Activated B cell treated with CpG ODN at 0.5 μM for 24 hours (primary cell): Measurements from ENCODE around the gene PITPNB. TPM values are rescaled to one million over a fixed set of nuclear protein-coding genes. Genes with fewer than 3 reads are reported as not detected.

Experiments used
- ATAC-seq: fragments of 200-7000 bp; cut with Tn5 transposase; one replicate; pipeline ENCODE4 v1.10.0; 2021; ENCODE audit warnings: low read depth, mild to moderate bottlenecking, moderate library complexity
- CTCF ChIA-PET: fragments of 350-600 bp; sonication (Branson Sonifier 250); formaldehyde crosslinking; loops from one replicate; lab custom pipeline; 2021; ENCODE audit warnings: antibody characterized with exemption; lab: Charles Lee
- POLR2A ChIA-PET: fragments of 350-600 bp; sonication (Branson Sonifier 250); formaldehyde crosslinking; loops from one replicate; lab custom pipeline; 2021; ENCODE audit warnings: antibody characterized with exemption; lab: Charles Lee
- DNase-seq: peaks from one replicate; pipeline ENCODE4 v3.0.0; 2022
- H3K27ac Mint-ChIP-seq: one replicate; pipeline ENCODE4 v1.8.0; 2020; ENCODE audit warnings: mixed read lengths
- H3K27me3 Mint-ChIP-seq: one replicate; pipeline ENCODE4 v1.8.0; 2021; ENCODE audit warnings: mixed read lengths
- H3K36me3 Mint-ChIP-seq: one replicate; pipeline ENCODE4 v1.8.0; 2021; ENCODE audit warnings: low read depth, mixed read lengths
- H3K4me1 Mint-ChIP-seq: one replicate; pipeline ENCODE4 v1.8.0; 2021; ENCODE audit warnings: mixed read lengths
- H3K4me3 Mint-ChIP-seq: one replicate; pipeline ENCODE4 v1.8.0; 2020; ENCODE audit warnings: mild to moderate bottlenecking, mixed read lengths
- H3K9me3 Mint-ChIP-seq: one replicate; pipeline ENCODE4 v1.8.0; 2020; ENCODE audit warnings: mixed read lengths
- intact Hi-C: fragments of 100-400 bp; cut with micrococcal nuclease; formaldehyde crosslinking; loops from one replicate; pipeline ENCODE4 v1.15.1; 2024
- total RNA-seq: library from RNA; stranded (reverse); gene quantifications from 2 replicates; pipeline ENCODE4 v1.2.3, GENCODE V29; 2022
- TF ChIP-seq, protein P1 (sequence below): fragments of 200-600 bp; IDR thresholded peaks from one replicate; pipeline ENCODE4 v1.8.0; 2022; ENCODE audit warnings: antibody characterized with exemption, mild to moderate bottlenecking

Gene PITPNB
- total RNA-seq, 1 donor from 2014 or later: 82.5 TPM

DNA sequence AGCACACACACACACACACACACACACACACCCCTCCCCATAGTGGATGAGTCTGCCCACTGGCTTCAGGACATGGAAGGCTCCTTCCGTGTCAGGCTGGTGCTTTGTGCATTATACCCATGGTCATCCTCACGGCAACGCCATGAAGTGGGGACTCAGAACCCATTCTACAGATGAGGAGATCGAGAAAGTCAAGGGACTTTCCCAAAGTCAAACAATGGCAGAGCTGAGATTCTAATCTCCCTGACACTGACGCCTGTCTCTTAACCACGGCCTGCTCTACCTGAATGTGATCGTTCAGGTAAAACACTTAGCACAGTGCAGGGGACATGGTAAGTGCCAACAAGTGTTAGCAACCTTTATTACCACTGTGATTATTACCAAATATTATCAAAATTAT is 113.2 kb downstream of the PITPNB start:
- intact Hi-C loops: no loop called here
- no peak for DNase-seq
- ChIA-PET CTCF (no interaction called here), POLR2A (no interaction called here)
- no peaks in the 10 kb centered on the region for H3K9me3 Mint-ChIP-seq
- H3K27ac Mint-ChIP-seq: no peak overlapping the region
- H3K4me3 Mint-ChIP-seq: no peak overlapping the region
- H3K27me3 Mint-ChIP-seq: peaks cover 39% of the 10 kb centered on the region
- peaks cover 10% of the 10 kb centered on the region for H3K4me1 Mint-ChIP-seq
- H3K36me3 Mint-ChIP-seq: no peaks in the 10 kb centered on the region
- ATAC-seq: no peak
- TF ChIP-seq, protein P1, sequence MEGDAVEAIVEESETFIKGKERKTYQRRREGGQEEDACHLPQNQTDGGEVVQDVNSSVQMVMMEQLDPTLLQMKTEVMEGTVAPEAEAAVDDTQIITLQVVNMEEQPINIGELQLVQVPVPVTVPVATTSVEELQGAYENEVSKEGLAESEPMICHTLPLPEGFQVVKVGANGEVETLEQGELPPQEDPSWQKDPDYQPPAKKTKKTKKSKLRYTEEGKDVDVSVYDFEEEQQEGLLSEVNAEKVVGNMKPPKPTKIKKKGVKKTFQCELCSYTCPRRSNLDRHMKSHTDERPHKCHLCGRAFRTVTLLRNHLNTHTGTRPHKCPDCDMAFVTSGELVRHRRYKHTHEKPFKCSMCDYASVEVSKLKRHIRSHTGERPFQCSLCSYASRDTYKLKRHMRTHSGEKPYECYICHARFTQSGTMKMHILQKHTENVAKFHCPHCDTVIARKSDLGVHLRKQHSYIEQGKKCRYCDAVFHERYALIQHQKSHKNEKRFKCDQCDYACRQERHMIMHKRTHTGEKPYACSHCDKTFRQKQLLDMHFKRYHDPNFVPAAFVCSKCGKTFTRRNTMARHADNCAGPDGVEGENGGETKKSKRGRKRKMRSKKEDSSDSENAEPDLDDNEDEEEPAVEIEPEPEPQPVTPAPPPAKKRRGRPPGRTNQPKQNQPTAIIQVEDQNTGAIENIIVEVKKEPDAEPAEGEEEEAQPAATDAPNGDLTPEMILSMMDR: no peak

DNA sequence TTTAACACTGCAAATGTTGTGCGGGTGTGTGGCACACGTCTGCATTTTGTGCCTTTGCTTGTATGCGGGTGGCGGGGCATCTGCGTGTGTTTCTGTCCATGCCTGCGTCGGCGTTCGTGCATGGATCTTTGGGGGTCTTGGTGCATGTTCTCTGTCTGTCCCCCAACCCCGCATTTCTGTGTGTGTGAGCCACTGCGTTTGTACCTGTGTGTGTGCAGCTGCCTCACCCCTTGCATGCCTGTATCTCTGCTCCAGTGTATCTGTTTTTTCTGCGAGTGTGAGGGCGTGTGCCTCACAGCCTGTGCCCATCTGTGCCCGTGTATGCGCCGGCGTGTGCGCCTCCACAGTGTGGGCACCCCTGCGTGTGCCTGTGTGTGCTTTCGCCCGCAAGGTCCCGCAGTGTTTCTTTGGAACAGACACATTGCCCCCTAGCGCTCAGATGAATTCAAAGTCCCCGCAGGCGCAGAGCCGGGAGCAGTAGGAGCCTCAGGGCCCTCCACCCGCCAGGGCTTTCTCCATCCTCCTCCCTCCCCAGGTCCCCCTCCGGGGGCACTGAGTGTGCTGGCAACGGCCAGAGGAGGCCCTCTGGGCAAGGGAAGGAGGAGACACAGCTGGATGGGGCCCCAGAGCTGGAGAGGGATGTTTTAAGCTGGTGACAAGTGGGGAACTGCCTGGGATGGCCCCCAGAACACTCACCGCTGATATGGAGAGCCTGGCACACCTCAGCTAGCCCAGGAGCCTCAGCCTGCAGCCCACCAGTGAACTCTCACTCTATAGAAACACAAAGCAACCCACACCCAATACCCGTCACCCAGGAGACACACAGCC is 114.4 kb downstream of the PITPNB start:
- peak overlapping the region; percentile 53 for H3K4me3 Mint-ChIP-seq
- CTCF ChIA-PET: no interaction called here

DNA sequence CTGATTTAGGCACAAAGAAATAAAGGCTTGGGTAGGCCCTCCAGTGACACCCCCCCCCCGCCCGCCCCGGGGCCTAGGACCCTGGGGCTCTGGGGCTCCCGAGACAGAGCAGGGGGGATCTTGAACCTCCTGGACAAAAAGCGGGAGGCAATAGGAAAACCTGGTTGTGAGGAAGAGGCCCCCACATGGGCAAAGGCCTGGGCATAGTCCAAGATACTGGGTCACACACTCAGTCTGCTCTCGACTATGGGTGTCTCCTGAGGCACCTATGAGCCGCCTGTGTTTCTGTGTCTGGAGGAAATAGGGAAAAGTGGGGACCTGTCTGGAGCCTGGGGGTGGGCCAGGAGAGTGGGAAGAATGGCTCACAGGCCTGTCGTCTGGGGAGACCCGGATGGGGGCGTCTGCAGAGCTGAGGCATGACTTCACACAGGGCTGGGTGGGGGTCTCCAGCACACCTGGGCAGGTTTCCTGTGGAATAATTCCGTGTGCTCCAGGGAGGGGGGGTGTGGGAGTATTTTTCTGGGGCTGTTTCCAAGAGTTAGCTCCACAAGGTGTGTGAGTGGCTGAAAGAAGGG is 115.1 kb downstream of the PITPNB start:
- DNase-seq (no peak), ATAC-seq (no peak)
- Mint-ChIP-seq H3K4me1 (peaks cover 12% of the 10 kb centered on the region), H3K9me3 (no peaks in the 10 kb centered on the region), H3K27ac (no peak overlapping the region), H3K4me3 (no peak overlapping the region), H3K36me3 (no peaks in the 10 kb centered on the region), H3K27me3 (peaks cover 36% of the 10 kb centered on the region)
- TF ChIP-seq, protein P1: no peak
- POLR2A ChIA-PET: no interaction called here
- CTCF ChIA-PET: no interaction called here
- intact Hi-C loops: loop anchor here (5.0 kb wide), 2 partner anchors 1047 to 1322 kb away; partner anchors contain the start of genes HPS4 and SRRD

More for the DNA sequence above, 114.4 kb downstream of the PITPNB start:
- intact Hi-C loops: loop anchor here (5.0 kb wide), 2 partner anchors 1047 to 1322 kb away; partner anchors contain the start of genes HPS4 and SRRD
- ATAC-seq (no peak), DNase-seq (no peak)
- POLR2A ChIA-PET: no interaction called here
- H3K9me3 Mint-ChIP-seq: no peaks in the 10 kb centered on the region
- H3K27ac Mint-ChIP-seq: no peak overlapping the region
- peaks cover 12% of the 10 kb centered on the region for H3K4me1 Mint-ChIP-seq
- H3K36me3 Mint-ChIP-seq: no peaks in the 10 kb centered on the region
- H3K27me3 Mint-ChIP-seq: peaks cover 39% of the 10 kb centered on the region
- TF ChIP-seq, protein P1: no peak

DNA sequence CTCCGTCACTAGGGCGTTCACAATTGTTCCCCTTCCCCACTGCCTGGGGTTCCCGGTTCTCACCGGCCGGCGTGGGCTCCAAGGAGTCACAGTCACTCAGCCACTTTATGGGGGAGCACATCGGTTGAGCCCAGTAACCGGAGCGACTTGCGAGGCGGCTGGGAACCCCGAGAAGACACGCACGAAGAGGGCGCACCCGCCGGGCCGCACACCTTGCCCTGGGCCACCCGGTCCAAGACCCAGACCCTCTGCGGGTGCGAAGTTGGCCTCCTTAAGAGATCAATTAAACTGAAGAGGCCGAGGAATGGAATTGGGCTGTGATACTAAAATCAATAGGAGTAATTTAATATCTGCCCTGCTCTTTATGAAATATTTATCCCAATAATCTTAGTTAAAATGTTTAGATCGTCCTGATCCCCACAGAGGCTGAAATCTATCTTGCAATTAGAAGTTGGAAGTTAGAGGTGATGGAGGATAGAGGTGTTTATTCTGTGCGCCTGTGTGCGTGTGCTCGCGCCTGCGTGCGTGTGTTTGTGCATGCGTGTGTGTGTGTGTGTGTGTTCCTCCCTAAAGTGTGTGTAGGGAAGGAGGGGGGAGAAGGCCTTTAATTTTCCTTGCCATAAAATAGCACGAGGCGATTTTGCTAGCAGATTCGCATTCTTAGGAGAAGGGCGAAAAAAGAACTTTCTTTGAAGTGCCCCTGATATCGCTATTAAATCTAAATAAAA is 116.5 kb downstream of the PITPNB start:
- H3K4me3 Mint-ChIP-seq: peak overlapping the region; percentile 85
- H3K4me1 Mint-ChIP-seq: peaks cover 12% of the 10 kb centered on the region
- H3K27me3 Mint-ChIP-seq: peaks cover 32% of the 10 kb centered on the region
- ChIA-PET CTCF (no interaction called here), POLR2A (no interaction called here)
- no peak for ATAC-seq
- intact Hi-C loops: loop anchor here (5.0 kb wide), 2 partner anchors 1045 to 1320 kb away; partner anchors contain the start of genes HPS4 and SRRD
- peak; percentile 22 for DNase-seq
- TF ChIP-seq, protein P1: no peak
- H3K27ac Mint-ChIP-seq: no peak overlapping the region
- no peaks in the 10 kb centered on the region for H3K36me3 Mint-ChIP-seq
- H3K9me3 Mint-ChIP-seq: no peaks in the 10 kb centered on the region

Other genes with a start within 250 kb of the PITPNB start
- 0.07 TPM in 1 of 2 replicates, not detected in the other for gene MN1, start 117.5 kb downstream of the PITPNB start, total RNA-seq